HG03342 (cell line): Measurements from ENCODE around the gene MSH2.

ENCODE experiments used
- ATAC-seq: cut with Tn5 transposase; IDR thresholded peaks from one replicate; pipeline ENCODE4 v1.9.1; 2021; ENCODE audit warnings: mild to moderate bottlenecking, moderate library complexity; ENCODE audit not compliant: unreplicated experiment

The MSH2 gene

DNA sequence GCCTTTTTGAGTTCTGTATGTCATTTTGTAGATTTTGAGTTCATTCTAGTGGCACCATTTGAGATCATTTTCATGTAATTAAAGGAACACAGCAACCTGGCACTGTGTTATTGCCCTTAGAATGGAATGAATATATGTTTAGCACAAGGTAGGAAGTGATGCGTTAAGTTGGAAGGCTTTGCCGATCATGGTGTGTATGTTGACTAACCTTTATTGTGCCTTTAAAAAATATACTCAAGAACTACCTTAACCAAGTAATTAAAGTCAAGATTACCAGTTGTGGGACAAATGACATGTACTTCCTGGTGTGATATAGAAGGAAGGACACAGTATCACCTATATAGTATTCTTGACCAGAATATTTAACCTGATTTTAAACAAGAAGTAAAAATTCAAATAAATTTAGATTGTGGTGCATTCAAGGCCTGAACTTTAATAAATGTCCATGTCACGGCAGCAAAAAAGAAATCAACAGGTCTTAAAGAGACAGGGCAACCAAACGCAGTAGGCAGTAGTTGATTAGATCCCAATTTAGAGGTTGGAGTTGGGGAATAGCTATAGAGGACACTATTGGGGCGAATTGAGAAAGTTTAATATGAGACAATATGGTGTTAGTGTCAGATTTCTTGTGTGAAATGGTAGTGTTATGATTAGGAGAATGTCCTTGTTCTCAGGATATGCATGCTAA, 68.6 kb downstream of the MSH2 start:
- ATAC-seq: no peak

- ATAC-seq: no peak
Measured at GRCh38 chr2:47479863-47480262, 76.9 kb downstream of the MSH2 start.

DNA sequence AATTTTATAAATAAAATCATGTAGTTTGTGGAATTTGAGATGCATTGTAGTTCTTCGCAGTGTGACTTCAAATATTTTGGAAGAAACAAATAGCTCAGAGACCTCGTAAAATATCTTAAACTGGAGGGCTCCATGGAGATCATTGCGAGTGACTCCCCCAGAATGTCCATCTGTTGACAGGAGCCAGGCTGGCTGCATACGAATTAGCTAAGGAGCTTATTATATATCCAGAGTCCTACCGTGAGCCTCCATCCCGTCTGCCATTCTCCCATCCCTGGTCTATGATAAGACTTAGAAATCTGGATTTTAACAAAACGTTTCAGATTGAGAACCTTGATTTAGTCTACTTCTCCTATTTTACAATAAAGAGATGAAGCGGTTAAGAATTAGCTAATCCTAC, 80.2 kb downstream of the MSH2 start:
- no peak for ATAC-seq

- ATAC-seq: no peak
Measured at GRCh38 chr2:47484396-47484795, 81.4 kb downstream of the MSH2 start.

GRCh38 chr2:47485177-47485576, 82.2 kb downstream of the MSH2 start:
- no peak for ATAC-seq

- ATAC-seq: no peak
Measured at GRCh38 chr2:47485751-47486300, 82.9 kb downstream of the MSH2 start.

- ATAC-seq: peak; percentile 86
Measured at GRCh38 chr2:47486841-47487497, 84.0 kb downstream of the MSH2 start.

GRCh38 chr2:47487498-47487875, 84.5 kb downstream of the MSH2 start:
- no peak for ATAC-seq

GRCh38 chr2:47488870-47489584, 86.1 kb downstream of the MSH2 start:
- ATAC-seq: no peak

DNA sequence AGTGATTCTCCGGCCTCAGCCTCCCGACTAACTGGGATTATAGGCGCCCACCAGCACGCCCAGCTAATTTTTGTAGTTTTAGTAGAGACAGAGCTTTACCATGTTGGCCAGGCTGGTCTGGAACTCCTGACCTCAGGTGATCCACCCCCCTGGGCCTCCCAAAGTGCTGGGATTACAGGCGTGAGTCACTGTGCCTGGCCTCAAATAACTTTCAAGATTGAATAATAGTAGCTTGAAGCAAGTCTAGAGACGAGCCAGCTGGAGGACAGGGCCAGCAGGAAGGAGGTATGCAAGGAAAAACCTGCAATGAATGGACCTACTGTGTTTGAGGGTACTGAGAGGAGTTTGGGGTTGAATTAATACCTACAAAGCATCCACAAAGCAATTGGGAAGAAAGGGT, 87.5 kb downstream of the MSH2 start:
- ATAC-seq: no peak

DNA sequence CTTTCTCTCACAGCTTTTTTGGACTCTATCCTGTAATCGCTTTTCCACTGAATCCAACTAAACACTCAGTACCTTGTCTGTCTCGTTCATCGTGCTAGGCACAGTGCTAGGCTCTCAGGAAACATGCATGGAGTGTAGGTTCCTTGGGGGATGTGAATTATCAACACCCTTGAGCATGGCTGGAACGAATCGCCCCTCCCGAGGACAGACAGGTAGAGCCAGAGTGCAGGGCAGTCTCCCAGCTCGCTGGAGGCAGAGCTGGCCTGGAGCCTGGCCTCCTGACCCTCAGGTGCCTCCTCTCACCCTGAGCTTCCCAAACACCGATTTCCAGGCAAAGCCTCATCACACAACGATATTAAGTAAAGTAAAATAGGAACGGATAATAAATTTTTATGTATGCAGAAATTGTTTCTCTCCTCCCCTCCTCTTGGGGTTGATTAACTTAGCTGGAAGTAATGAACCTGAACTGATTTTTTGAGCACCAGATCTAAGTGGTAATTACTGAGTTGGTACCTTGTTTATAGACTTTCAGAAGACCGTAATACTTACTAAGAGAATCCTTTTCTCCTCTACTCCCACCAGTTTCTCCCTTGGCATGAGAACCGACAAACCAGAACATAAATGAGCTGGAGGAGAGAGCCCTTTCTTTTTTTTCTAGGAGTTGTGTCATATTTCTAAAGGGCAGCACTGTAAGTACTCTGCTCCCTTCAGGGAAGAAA, 90.5 kb downstream of the MSH2 start:
- ATAC-seq: no peak

DNA sequence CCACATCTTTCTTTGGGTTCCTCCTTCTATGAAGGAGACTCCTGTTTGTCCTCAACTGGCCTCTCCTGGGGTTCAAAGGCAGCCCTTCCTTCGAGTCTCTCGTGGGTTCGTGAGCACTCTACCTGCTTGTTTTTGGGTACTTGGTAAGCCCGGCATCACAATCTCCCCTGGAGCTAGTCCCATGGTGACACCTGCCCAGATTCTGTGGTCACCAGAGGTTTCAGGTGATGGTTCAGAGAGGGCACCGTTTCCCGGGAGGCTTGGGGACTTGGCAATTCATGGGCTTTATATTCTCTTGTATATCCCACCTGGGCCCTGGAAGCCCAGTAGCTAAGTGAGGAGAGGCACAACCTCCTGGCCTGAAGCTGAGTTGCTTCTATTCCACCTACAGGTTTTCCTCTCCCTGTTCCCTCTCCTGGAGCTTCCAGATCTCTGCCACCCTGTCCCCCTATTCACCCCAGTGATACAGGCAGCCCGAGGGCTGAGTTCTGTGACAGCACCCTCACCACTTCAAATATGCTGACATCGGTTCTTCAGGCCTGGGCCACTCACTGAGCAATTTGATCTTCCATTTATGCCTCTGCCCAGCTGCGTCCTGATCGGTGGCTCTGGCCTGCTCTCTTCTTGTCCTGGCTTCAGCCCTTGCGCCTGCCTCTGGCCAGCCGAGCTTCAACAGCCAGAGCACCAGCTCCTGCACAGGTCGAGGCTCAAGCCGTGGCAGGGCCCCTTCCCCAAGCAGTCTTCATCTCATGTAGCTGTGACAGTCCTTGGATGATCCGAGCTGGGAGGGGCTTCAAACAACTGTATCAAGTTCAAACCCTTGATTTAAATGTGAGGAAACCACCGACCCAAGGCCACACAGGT, 91.5 kb downstream of the MSH2 start:
- no peak for ATAC-seq

DNA sequence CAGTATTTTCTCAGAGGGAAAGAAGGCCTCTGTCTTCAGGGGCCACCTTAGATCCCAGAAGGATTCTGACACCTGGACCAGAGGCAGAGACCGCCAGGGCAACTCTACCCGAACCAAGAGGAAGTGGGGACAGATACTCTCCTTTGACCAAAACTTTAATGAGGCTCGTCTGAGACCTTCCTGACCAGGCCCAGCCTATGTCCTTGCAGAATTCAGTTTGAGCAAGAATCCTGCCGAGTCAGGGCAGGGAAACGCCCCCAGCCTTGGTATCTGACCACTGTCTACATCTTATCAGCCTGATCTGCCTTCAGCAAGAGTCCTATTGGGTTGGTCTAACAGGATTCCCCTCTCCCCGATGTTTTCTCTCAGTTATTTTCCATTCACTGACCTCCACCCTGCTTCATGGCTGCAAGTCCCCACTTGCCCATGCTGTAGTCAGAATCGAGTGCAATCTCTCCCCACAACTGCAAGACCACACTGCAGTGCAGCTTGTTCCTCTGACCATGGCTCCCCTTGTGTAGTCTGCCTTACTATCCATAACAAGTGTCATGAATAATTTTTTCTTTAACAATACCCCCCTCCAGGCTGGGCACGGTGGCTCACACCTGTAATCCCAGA, 95.0 kb downstream of the MSH2 start:
- ATAC-seq: no peak

DNA sequence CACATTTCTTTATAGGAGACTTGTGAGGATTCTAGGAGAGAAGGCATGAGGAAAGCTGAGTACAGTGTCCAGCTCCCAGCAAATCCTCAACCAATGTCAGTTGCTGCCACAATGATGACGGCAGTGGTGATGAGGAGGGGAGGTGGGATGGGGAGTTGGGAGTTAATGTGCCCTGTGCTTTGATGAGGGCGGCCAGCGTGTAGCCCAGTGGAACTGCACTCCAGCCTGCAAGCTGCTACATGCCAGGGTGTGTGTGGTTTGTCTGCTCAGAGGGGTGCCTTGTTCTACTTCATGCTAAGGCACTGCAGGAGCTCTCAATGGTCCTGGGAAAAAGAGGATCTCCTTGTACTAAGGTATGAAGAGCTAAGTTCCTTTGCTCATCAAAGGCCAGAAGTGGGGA, 96.1 kb downstream of the MSH2 start:
- no peak for ATAC-seq

GRCh38 chr2:47499621-47500309, 96.8 kb downstream of the MSH2 start:
- no peak for ATAC-seq

DNA sequence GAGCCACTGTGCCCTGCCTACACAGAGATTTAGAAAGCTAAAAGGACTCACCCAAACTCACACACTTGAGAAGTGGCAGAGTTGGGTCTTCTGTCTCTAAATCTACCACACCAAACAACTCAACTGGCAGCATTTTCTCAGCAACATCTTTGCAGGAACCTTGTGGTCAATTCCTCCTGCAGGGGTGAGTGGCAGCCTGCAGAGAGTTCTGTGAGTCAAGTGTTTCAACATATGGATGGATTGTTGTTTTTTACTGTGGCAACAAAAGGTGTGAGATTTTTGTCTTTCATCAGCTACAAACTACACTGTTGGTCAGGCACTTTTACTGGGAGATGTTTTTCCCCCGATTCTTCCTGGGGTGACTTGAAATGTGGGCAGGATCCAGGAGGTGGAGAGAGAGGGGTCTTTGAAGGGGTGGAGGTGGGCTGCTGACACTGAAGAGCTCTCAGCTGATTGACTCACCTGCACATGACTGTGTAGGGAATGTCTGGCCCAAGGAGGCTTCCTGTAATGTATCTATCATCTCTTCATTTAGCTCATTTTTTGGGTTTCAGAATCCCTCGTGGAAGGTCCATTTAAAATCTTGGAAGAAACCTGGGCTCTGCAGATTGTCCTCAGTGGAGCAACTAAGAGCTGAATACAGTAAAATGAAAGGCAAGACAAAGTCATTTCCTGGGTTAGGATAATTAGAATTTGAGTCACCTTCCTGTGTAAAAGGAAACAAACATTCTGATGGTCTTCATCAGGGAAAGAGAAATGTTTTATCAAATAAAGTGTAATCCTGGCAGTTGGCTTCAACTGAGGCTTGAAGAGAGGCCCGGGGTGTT, 98.6 kb downstream of the MSH2 start:
- ATAC-seq: no peak

- ATAC-seq: peak; percentile 82
Measured at GRCh38 chr2:47502498-47502897, 99.5 kb downstream of the MSH2 start.

DNA sequence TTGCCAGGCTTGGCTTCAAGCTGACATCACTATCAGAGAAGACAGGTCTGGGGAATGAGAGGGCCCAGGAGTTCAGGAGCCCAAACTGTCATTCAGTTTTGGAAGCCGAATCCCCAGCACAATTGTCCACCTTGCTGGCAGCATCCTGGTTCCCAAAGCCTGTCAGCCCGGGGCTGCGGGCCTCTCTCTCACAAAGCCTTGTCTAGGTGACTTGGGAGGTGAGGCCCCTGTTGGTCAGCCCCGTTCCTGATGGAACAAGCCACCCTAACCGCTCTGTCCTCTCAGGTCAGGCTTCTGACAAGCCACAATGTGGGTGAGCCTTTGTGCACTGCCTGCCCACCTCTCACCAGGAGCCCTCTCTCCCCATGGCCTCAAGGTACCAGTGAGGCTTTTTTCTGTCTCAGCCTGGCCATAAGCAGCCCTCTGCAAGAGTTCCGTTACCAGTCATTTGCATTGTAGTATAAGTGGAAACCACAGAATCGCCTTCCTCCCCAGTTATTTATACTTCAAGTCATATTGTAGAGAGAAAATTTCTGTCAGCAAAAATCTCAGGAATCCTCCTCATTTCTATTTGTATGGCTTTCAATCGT, 100.6 kb downstream of the MSH2 start:
- no peak for ATAC-seq
